ENCODE results near the gene TSNAXIP1. TPM values are rescaled to one million over a fixed set of nuclear protein-coding genes. Genes with fewer than 3 reads are reported as not detected.

Gene TSNAXIP1
- total RNA-seq, 5 donors from 2014 or later (not counting 1 experiment from before 2014, with no cell fraction given): 0.30 to 0.45 (median 0.37) TPM

DNA sequence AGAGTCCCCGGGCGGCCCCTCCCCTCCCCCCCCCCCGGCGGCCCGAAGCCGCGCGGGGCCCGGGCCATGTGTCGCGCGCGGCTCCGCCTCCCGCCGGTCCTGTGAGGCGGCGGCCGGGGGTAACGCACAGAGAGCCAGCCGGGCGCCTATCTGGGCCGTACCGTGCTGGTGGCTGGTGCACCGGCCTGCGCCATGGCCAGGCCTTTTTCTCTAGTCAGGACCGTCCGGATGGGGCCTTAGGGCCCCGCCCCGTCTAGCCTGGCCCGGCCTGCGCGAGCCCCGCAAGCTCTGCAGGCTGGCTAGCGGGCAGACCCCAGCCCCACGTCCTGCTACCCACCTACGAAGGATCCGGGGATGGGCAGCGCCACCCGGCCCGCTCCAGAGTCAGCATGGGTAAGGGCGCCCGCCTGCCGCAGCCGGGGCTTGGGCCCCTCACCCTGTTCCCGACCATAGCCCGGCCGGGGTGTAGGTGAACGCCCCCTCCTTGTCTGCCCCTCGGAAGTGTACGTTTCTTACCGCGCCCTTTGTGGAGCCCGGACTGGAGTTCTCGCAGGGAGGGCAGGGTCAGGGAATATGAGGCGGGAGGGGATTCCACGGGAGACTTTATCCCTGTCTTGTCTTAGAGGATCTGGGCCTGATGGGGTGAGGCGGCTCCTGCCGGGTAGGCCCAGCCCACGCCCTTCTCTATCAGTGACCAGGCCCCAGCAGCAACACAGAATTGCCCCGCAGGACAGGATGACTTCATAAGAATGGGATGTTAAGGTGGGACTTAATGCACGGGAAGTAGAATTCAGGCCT lies 40.6 kb downstream of the TSNAXIP1 start, which contains the start of gene CENPT:
Gene CENPT (minus strand): TSS at position 630 of the 798 bp plus-strand sequence. CDS start 13,834 bp downstream, outside the sequence.
- Histone ChIP-seq H3K27me3 (replicated peaks in 1 of 2; ENCODE audit: control insufficient read depth in 2 of 2, extremely low read depth in 1 of 2, insufficient read depth in 2 of 2, low read length in 1 of 2) (no peaks in the 10 kb centered on the region), H3K27ac (ENCODE audit: low read length) (peak within 1 kb of the TSS; percentile 67), H3K4me1 (ENCODE audit: control insufficient read depth in 1 of 2, extremely low read depth in 1 of 2, insufficient read depth in 2 of 2, low read length in 2 of 2) (peaks cover 36 to 63% of the 10 kb centered on the region in 2 experiments), H3K36me3 (ENCODE audit: control insufficient read depth in 2 of 2, extremely low read depth in 1 of 2, insufficient read depth in 1 of 2, low read length in 1 of 2) (peaks cover 2 to 6% of the 10 kb centered on the region in 2 donors), H3K9me3 (no peaks in the 10 kb centered on the region), H3K4me3 (ENCODE audit: control insufficient read depth in 1 of 2, extremely low read depth in 1 of 2, low read length in 1 of 2) (peak within 1 kb of the TSS; percentile 77 to 86)
- peak; percentile 47 to 55 (median 52) for ATAC-seq (replicated peaks in 1 of 4)
- CTCF ChIA-PET: interaction anchor here in 1 of 2 donors (1.4 kb wide), 1 partner anchor 41 kb away, joined by 5 read pairs; the partner anchor contains the start of genes RANBP10 and TSNAXIP1
- DNase-seq: peak in 3 of 35 experiments; percentile 37 to 68 (median 65)
- POLR2A ChIA-PET: no interaction called here
- WGBS (ENCODE audit: insufficient coverage): under 1% methylated on average over 35 of the region's 62 CpGs
- H3K4me3 Mint-ChIP-seq: peak within 1 kb of the TSS; percentile 84 to 97 (median 85)
- H3K36me3 Mint-ChIP-seq: no peaks in the 10 kb centered on the region
- peaks cover 45 to 51% (median 50%) of the 10 kb centered on the region in 3 donors for H3K4me1 Mint-ChIP-seq
- H3K9me3 Mint-ChIP-seq: no peaks in the 10 kb centered on the region
- no peaks in the 10 kb centered on the region for H3K27me3 Mint-ChIP-seq
- H3K27ac Mint-ChIP-seq: peak within 1 kb of the TSS; percentile 90 to 92

- ChIA-PET CTCF (interaction anchor here in 1 of 2 donors (0.6 kb wide), 1 partner anchor 42 kb away, joined by 5 read pairs; no protein-coding TSS in a partner anchor), POLR2A (interaction anchor here (0.6 to 0.8 kb wide), 3 partner anchors 66 to 139 kb away, joined by 3 to 4 read pairs (median 3); partner anchors contain the start of gene GFOD2 (in 1 of the 2))
- DNase-seq (no peak), ATAC-seq (replicated peaks in 1 of 4) (no peak)
- no peaks in the 10 kb centered on the region for H3K36me3 Mint-ChIP-seq
- peak overlapping the region in 1 of 2 donors; percentile 74 for H3K27ac Mint-ChIP-seq
- H3K4me3 Mint-ChIP-seq: peak overlapping the region; percentile 84 to 97 (median 85)
- Histone ChIP-seq H3K4me3 (ENCODE audit: control insufficient read depth in 1 of 2, extremely low read depth in 1 of 2, low read length in 1 of 2) (peak overlapping the region in 1 of 2 donors; percentile 86), H3K9me3 (no peaks in the 10 kb centered on the region), H3K27me3 (replicated peaks in 1 of 2; ENCODE audit: control insufficient read depth in 2 of 2, extremely low read depth in 1 of 2, insufficient read depth in 2 of 2, low read length in 1 of 2) (no peaks in the 10 kb centered on the region), H3K27ac (ENCODE audit: low read length) (no peak overlapping the region), H3K4me1 (ENCODE audit: control insufficient read depth in 1 of 2, extremely low read depth in 1 of 2, insufficient read depth in 2 of 2, low read length in 2 of 2) (peaks cover 33 to 56% of the 10 kb centered on the region in 2 experiments), H3K36me3 (ENCODE audit: control insufficient read depth in 2 of 2, extremely low read depth in 1 of 2, insufficient read depth in 1 of 2, low read length in 1 of 2) (peaks cover 2 to 6% of the 10 kb centered on the region in 2 donors)
- no peaks in the 10 kb centered on the region for H3K27me3 Mint-ChIP-seq
- H3K4me1 Mint-ChIP-seq: peaks cover 43 to 49% (median 48%) of the 10 kb centered on the region in 3 donors
- 96% methylated on average over 7 of the region's 11 CpGs for WGBS (ENCODE audit: insufficient coverage)
- no peaks in the 10 kb centered on the region for H3K9me3 Mint-ChIP-seq
These were observed 41.4 kb downstream of the TSNAXIP1 start for GRCh38 chr16:67848118-67848517.

- Mint-ChIP-seq H3K4me1 (peaks cover 37 to 42% (median 39%) of the 10 kb centered on the region in 3 donors), H3K27me3 (no peaks in the 10 kb centered on the region), H3K4me3 (no peak overlapping the region), H3K27ac (no peak overlapping the region), H3K36me3 (peaks cover 3% of the 10 kb centered on the region), H3K9me3 (no peaks in the 10 kb centered on the region)
- CTCF ChIA-PET: no interaction called here
- WGBS (ENCODE audit: insufficient coverage): 100% methylated on average over 2 of the region's 3 CpGs
- Histone ChIP-seq H3K4me3 (ENCODE audit: control insufficient read depth in 1 of 2, extremely low read depth in 1 of 2, low read length in 1 of 2) (no peak overlapping the region), H3K27ac (ENCODE audit: low read length) (no peak overlapping the region), H3K27me3 (replicated peaks in 1 of 2; ENCODE audit: control insufficient read depth in 2 of 2, extremely low read depth in 1 of 2, insufficient read depth in 2 of 2, low read length in 1 of 2) (no peaks in the 10 kb centered on the region), H3K36me3 (ENCODE audit: control insufficient read depth in 2 of 2, extremely low read depth in 1 of 2, insufficient read depth in 1 of 2, low read length in 1 of 2) (peaks cover 2 to 6% of the 10 kb centered on the region in 2 donors), H3K4me1 (ENCODE audit: control insufficient read depth in 1 of 2, extremely low read depth in 1 of 2, insufficient read depth in 2 of 2, low read length in 2 of 2) (peaks cover 0 to 30% of the 10 kb centered on the region in 2 experiments), H3K9me3 (no peaks in the 10 kb centered on the region)
- POLR2A ChIA-PET: no interaction called here
- ATAC-seq (replicated peaks in 1 of 4): no peak
- no peak for DNase-seq
These were observed 47.0 kb downstream of the TSNAXIP1 start for GRCh38 chr16:67853670-67854069.

GRCh38 chr16:67855789-67856188 lies 49.1 kb downstream of the TSNAXIP1 start:
- Mint-ChIP-seq H3K27ac (no peak overlapping the region), H3K27me3 (no peaks in the 10 kb centered on the region), H3K36me3 (peaks cover 3% of the 10 kb centered on the region), H3K4me3 (no peak overlapping the region), H3K9me3 (no peaks in the 10 kb centered on the region), H3K4me1 (peaks cover 24 to 40% (median 35%) of the 10 kb centered on the region in 3 donors)
- no peak overlapping the region for H3K27ac ChIP-seq (ENCODE audit: low read length)
- no peaks in the 10 kb centered on the region for H3K9me3 ChIP-seq
- ChIA-PET POLR2A (interaction anchor here (0.6 to 0.7 kb wide), 3 partner anchors 18 to 41 kb away, joined by 6 to 10 read pairs (median 7); no protein-coding TSS in a partner anchor), CTCF (interaction anchor here (0.5 to 0.6 kb wide), 2 partner anchors 63 to 738 kb away, joined by 4 read pairs; no protein-coding TSS in a partner anchor)
- no peak overlapping the region for H3K4me3 ChIP-seq (ENCODE audit: control insufficient read depth in 1 of 2, extremely low read depth in 1 of 2, low read length in 1 of 2)
- peaks cover 1 to 4% of the 10 kb centered on the region in 2 donors for H3K36me3 ChIP-seq (ENCODE audit: control insufficient read depth in 2 of 2, extremely low read depth in 1 of 2, insufficient read depth in 1 of 2, low read length in 1 of 2)
- 100% methylated on average over 7 of the region's 10 CpGs for WGBS (ENCODE audit: insufficient coverage)
- no peak for ATAC-seq (replicated peaks in 1 of 4)
- no peak for DNase-seq
- H3K27me3 ChIP-seq (replicated peaks in 1 of 2; ENCODE audit: control insufficient read depth in 2 of 2, extremely low read depth in 1 of 2, insufficient read depth in 2 of 2, low read length in 1 of 2): no peaks in the 10 kb centered on the region
- H3K4me1 ChIP-seq (ENCODE audit: control insufficient read depth in 1 of 2, extremely low read depth in 1 of 2, insufficient read depth in 2 of 2, low read length in 2 of 2): peaks cover 0 to 29% of the 10 kb centered on the region in 2 experiments

DNA sequence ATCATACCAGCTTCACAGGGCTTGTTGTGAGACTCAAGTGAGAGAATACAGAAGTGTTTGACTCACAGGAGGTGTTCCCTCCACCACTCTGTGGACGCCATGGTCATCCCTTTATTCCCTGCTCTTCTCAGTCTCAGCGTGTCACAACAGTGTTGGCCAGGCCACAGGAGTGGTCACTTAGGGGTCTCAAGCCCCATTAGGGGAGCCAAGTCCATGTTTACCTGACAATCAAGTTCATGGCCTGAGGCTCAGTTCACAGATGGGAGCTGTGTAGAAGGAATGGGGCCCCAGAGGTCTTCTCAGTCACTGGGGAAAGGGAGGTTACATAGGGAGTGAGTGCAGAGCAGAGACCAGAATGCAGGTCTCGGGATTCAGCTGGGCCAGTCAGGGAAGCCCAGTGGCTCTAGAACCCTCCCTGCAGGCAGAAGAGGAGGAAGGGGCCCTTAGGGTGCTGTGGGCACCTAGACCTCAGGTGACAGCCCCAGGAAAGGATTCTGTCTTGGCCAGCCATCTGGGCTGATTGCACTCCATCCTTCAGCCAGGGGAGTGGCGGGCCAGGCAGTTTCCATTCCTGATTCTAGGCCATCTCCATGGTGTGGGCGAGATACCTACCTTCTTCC lies 50.3 kb downstream of the TSNAXIP1 start:
- Histone ChIP-seq H3K9me3 (no peaks in the 10 kb centered on the region), H3K4me3 (ENCODE audit: control insufficient read depth in 1 of 2, extremely low read depth in 1 of 2, low read length in 1 of 2) (no peak overlapping the region), H3K4me1 (ENCODE audit: control insufficient read depth in 1 of 2, extremely low read depth in 1 of 2, insufficient read depth in 2 of 2, low read length in 2 of 2) (peaks cover 0 to 27% of the 10 kb centered on the region in 2 experiments), H3K36me3 (ENCODE audit: control insufficient read depth in 2 of 2, extremely low read depth in 1 of 2, insufficient read depth in 1 of 2, low read length in 1 of 2) (peaks cover 0 to 15% of the 10 kb centered on the region in 2 donors), H3K27ac (ENCODE audit: low read length) (peak overlapping the region; percentile 55), H3K27me3 (replicated peaks in 1 of 2; ENCODE audit: control insufficient read depth in 2 of 2, extremely low read depth in 1 of 2, insufficient read depth in 2 of 2, low read length in 1 of 2) (no peaks in the 10 kb centered on the region)
- Mint-ChIP-seq H3K4me3 (no peak overlapping the region), H3K9me3 (no peaks in the 10 kb centered on the region), H3K4me1 (peaks cover 29 to 45% (median 38%) of the 10 kb centered on the region in 3 donors), H3K27me3 (no peaks in the 10 kb centered on the region), H3K36me3 (peaks cover 3% of the 10 kb centered on the region), H3K27ac (peak overlapping the region; percentile 21 to 40)
- ChIA-PET CTCF (interaction anchor here in 1 of 2 donors (0.7 to 0.8 kb wide), 2 partner anchors 12 to 1885 kb away, joined by 4 read pairs; no protein-coding TSS in a partner anchor), POLR2A (interaction anchor here in 1 of 2 donors (0.7 kb wide), 1 partner anchor 197 kb away, joined by 7 read pairs; no protein-coding TSS in a partner anchor)
- DNase-seq (no peak), ATAC-seq (replicated peaks in 1 of 4) (no peak)
- 100% methylated on average over 4 of the region's 5 CpGs for WGBS (ENCODE audit: insufficient coverage)

Measured in T-cell (primary cell).